ENCODE measurements around the gene SLC16A10.

- TF ChIP-seq CTCF (conservative IDR thresholded peaks at IDR 0.05; ENCODE audit: low read depth, low read length) = no peak
- no peak for TF ChIP-seq EZH2 (IDR thresholded peaks at IDR 0.05; ENCODE audit: low read length, unreplicated experiment)
Observed at GRCh38 chr6:111274593-111275217, 187.4 kb downstream of the SLC16A10 start.

Data from PC-3 (cell line).